Endothelial cell of umbilical vein (primary cell): ENCODE data around the gene C5. TPM values are rescaled to one million over a fixed set of nuclear protein-coding genes. Genes with fewer than 3 reads are reported as not detected.

Source experiments
- BruUV-seq: library from RNA; stranded (reverse); fragments of 400-500 nt; replicated peaks from 2 replicates; lab custom pipeline; 2021; lab: Mats Ljungman, UMichigan
- CTCF ChIA-PET: fragments of 300-600, 350-600 bp; sonication (Branson Sonifier 250); formaldehyde crosslinking; loops from one replicate; lab custom pipeline; 2021; ENCODE audit warnings: antibody characterized with exemption, inconsistent platforms; lab: Charles Lee
- POLR2A ChIA-PET: fragments of 300-600, 350-600 bp; sonication (Branson Sonifier 250); formaldehyde crosslinking; loops from one replicate; lab custom pipeline; 2021; ENCODE audit warnings: antibody characterized with exemption, inconsistent platforms; lab: Charles Lee
- DNase-seq: peaks from one replicate; pipeline ENCODE4 v3.0.0-alpha.2; 2011; ENCODE audit warnings: low read depth, low spot score
- FAIRE-seq: peaks from 2 replicates; lab custom pipeline; 2011; peaks lifted over from hg19 to GRCh38; lab: Jason Lieb, UNC
- H2AFZ ChIP-seq: 2 replicates; pipeline ENCODE4 v1.6.0; 2012; ENCODE audit warnings: low read depth, low read length, control low read depth, inconsistent platforms
- H3K27ac ChIP-seq: 2 replicates; pipeline ENCODE4 v1.5.1; 2011; ENCODE audit warnings: low read depth, mild to moderate bottlenecking, control low read depth, low read length, moderate library complexity; ENCODE audit not compliant: insufficient read depth
- H3K27me3 ChIP-seq, 2 experiments: 2 replicates each; pipeline versions ENCODE4 v1.6.0 to v1.6.1; 2011; ENCODE audit warnings: low read length in 2 of 2, mixed read lengths in 1 of 2; ENCODE audit not compliant: control insufficient read depth in 2 of 2, insufficient read depth in 2 of 2
- H3K36me3 ChIP-seq, 2 experiments: 2 replicates in 1 of 2; 3 replicates in 1 of 2; pipeline ENCODE4 v1.5.1; 2011; ENCODE audit warnings: low read length in 2 of 2, mild to moderate bottlenecking in 1 of 2, moderate library complexity in 1 of 2; ENCODE audit not compliant: control insufficient read depth in 2 of 2, insufficient read depth in 2 of 2; ENCODE audit errors: extremely low read depth in 1 of 2
- H3K4me1 ChIP-seq: 3 replicates; pipeline ENCODE4 v1.5.1; 2011; ENCODE audit warnings: mild to moderate bottlenecking, low read length; ENCODE audit not compliant: control insufficient read depth, insufficient read depth; ENCODE audit errors: extremely low read depth
- H3K4me2 ChIP-seq: 2 replicates; pipeline ENCODE4 v1.6.1; 2011; ENCODE audit warnings: low read length, control low read depth, mixed read lengths; ENCODE audit not compliant: insufficient read depth
- H3K4me3 ChIP-seq, 3 experiments: fragments of 200-600 bp in 1 of 3; sonication (generic), shearing (Covaris generic) in 1 of 3; replicated peaks in 1 of 3; 2 replicates each; pipeline ENCODE4 v1.5.1; 2011 to 2016; ENCODE audit warnings: control low read depth in 3 of 3, low read length in 3 of 3, mild to moderate bottlenecking in 2 of 3, inconsistent platforms in 1 of 3, low read depth in 1 of 3, moderate library complexity in 1 of 3; ENCODE audit not compliant: insufficient read depth in 1 of 3
- H3K79me2 ChIP-seq: 2 replicates; pipeline ENCODE4 v1.6.0; 2012; ENCODE audit warnings: low read length, inconsistent platforms; ENCODE audit not compliant: control insufficient read depth, insufficient read depth
- H3K9ac ChIP-seq: replicated peaks from 2 replicates; pipeline ENCODE3; 2011; ENCODE audit warnings: low read length, control low read depth; ENCODE audit not compliant: insufficient read depth; ENCODE audit errors: extremely low read depth
- H3K9me1 ChIP-seq: replicated peaks from 3 replicates; pipeline ENCODE4 v1.6.0; 2011; ENCODE audit warnings: mild to moderate bottlenecking, low read length; ENCODE audit not compliant: control insufficient read depth, insufficient read depth; ENCODE audit errors: extremely low read depth
- H3K9me3 ChIP-seq: replicated peaks from 2 replicates; pipeline ENCODE4 v1.5.1; 2012; ENCODE audit warnings: low read length, inconsistent platforms; ENCODE audit not compliant: control insufficient read depth, insufficient read depth
- H4K20me1 ChIP-seq: replicated peaks from 2 replicates; pipeline ENCODE3; 2011; ENCODE audit warnings: mild to moderate bottlenecking, low read length; ENCODE audit not compliant: control insufficient read depth, insufficient read depth; ENCODE audit errors: extremely low read depth
- CTCF ChIP-seq, 2 donors: IDR thresholded peaks; 1 replicate in 1 of 2; 2 replicates in 1 of 2; pipeline ENCODE4 v1.5.1; 2011; ENCODE audit warnings: low read length in 2 of 2, mild to moderate bottlenecking in 2 of 2, moderate library complexity in 2 of 2, control low read depth in 1 of 2, inconsistent platforms in 1 of 2, low read depth in 1 of 2; ENCODE audit not compliant: insufficient read depth in 1 of 2; ENCODE audit errors: extremely low read depth in 1 of 2
- EZH2 ChIP-seq: IDR thresholded peaks from 2 replicates; pipeline ENCODE4 v1.6.1; 2012; ENCODE audit warnings: borderline replicate concordance, low read depth, mild to moderate bottlenecking, moderate library complexity, low read length, inconsistent platforms; ENCODE audit not compliant: severe bottlenecking
- FOS ChIP-seq: IDR thresholded peaks from 2 replicates; pipeline ENCODE4 v1.6.1; 2011; ENCODE audit warnings: mild to moderate bottlenecking, low read length, moderate library complexity, borderline replicate concordance; ENCODE audit not compliant: insufficient read depth
- JUN ChIP-seq: IDR thresholded peaks from 2 replicates; pipeline ENCODE4 v1.6.1; 2011; ENCODE audit warnings: borderline replicate concordance, low read depth; ENCODE audit not compliant: insufficient read length, insufficient read depth
- MAX ChIP-seq: IDR thresholded peaks from 2 replicates; pipeline ENCODE4 v1.6.1; 2011; ENCODE audit not compliant: insufficient read depth, insufficient read length
- MYC ChIP-seq: IDR thresholded peaks from one replicate; pipeline ENCODE4 v1.6.1; 2011; ENCODE audit warnings: mild to moderate bottlenecking, low read depth, low read length
- POLR2A ChIP-seq: IDR thresholded peaks from 2 replicates; pipeline ENCODE4 v1.6.1; 2012; ENCODE audit warnings: low read depth, mild to moderate bottlenecking, control low read depth, low read length
- POLR2AphosphoS5 ChIP-seq: IDR thresholded peaks from 2 replicates; pipeline ENCODE4 v1.6.1; 2012; ENCODE audit warnings: low read depth, mild to moderate bottlenecking, control low read depth, low read length, moderate library complexity; ENCODE audit not compliant: insufficient read depth
- dilution Hi-C: fragments of 300-500 bp; cut with MboI; formaldehyde crosslinking; loops from one replicate; pipeline ENCODE4 v1.15.0; 2019; ENCODE audit warnings: low sequenced_read_pairs; ENCODE audit not compliant: extremely low pct_ligation_motif_present
- intact Hi-C: fragments of 100-400 bp; cut with micrococcal nuclease; formaldehyde crosslinking; loops from one replicate; pipeline ENCODE4 v1.10.0; 2022
- polyA plus RNA-seq, 4 experiments: library from polyadenylated mRNA; depleted of rRNA in 3 of 4; stranded (reverse) in 3 of 4; unstranded in 1 of 4; fragments of >200 nt; gene quantifications; 2 replicates each; pipeline versions ENCODE4 v1.2.1 to v1.2.3, GENCODE V29; 2011 to 2012; ENCODE audit warnings: missing spikeins in 1 of 4
- total RNA-seq: library from RNA; stranded (reverse); gene quantifications from 2 replicates; pipeline ENCODE4 v1.2.3, GENCODE V29; 2021

Gene C5
- total and polyA plus RNA-seq, 2 donors (not counting 3 experiments of a cell fraction or from before 2014, with no cell fraction given): 0.79 to 1.6 TPM

- ChIA-PET POLR2A (no interaction called here), CTCF (no interaction called here)
- H4K20me1 ChIP-seq: no peaks in the 10 kb centered on the region
- H3K4me2 ChIP-seq: no peak overlapping the region
- H3K36me3 ChIP-seq: no peaks in the 10 kb centered on the region
- no peak overlapping the region for H3K9ac ChIP-seq
- no peak for TF ChIP-seq CTCF (IDR thresholded peaks at IDR 0.05; ENCODE audit: extremely low read depth in 1 of 2, insufficient read depth in 1 of 2, low read depth in 1 of 2, low read length in 2 of 2)
- TF ChIP-seq FOS: no peak
- dilution Hi-C loops (no loop called here), intact Hi-C loops (no loop called here)
- H3K27me3 ChIP-seq: no peaks in the 10 kb centered on the region
- DNase-seq (no peak), FAIRE-seq (no peak)
- H3K27ac ChIP-seq: no peak overlapping the region
- no peaks in the 10 kb centered on the region for H3K9me3 ChIP-seq
- peaks cover 55% of the 10 kb centered on the region for H3K4me1 ChIP-seq
- no peak overlapping the region for H3K4me3 ChIP-seq
- H3K9me1 ChIP-seq: no peaks in the 10 kb centered on the region
- no TSS peak for BruUV-seq
- H3K79me2 ChIP-seq: no peaks in the 10 kb centered on the region
- H2AFZ ChIP-seq: no peak overlapping the region
Measured at GRCh38 chr9:120948824-120949223, 101.3 kb downstream of the C5 start.

GRCh38 chr9:120947222-120947621 is 102.9 kb downstream of the C5 start:
- H3K27ac ChIP-seq: no peak overlapping the region
- no peaks in the 10 kb centered on the region for H3K36me3 ChIP-seq
- no peak overlapping the region for H3K9ac ChIP-seq
- no peak overlapping the region for H3K4me3 ChIP-seq
- no peak overlapping the region for H2AFZ ChIP-seq
- TF ChIP-seq EZH2 (no peak), MAX (no peak), CTCF (IDR thresholded peaks at IDR 0.05; ENCODE audit: extremely low read depth in 1 of 2, insufficient read depth in 1 of 2, low read depth in 1 of 2, low read length in 2 of 2) (no peak), POLR2AphosphoS5 (no peak), POLR2A (no peak), JUN (no peak), FOS (no peak), MYC (no peak)
- BruUV-seq: no TSS peak
- FAIRE-seq (no peak), DNase-seq (no peak)
- ChIA-PET POLR2A (no interaction called here), CTCF (interaction anchor here (1.3 kb wide), 1 partner anchor 10 kb away, joined by 4 read pairs; no protein-coding TSS in a partner anchor)
- dilution Hi-C loops (no loop called here), intact Hi-C loops (no loop called here)
- no peaks in the 10 kb centered on the region for H3K27me3 ChIP-seq
- no peaks in the 10 kb centered on the region for H3K9me1 ChIP-seq
- no peaks in the 10 kb centered on the region for H4K20me1 ChIP-seq
- H3K9me3 ChIP-seq: no peaks in the 10 kb centered on the region
- H3K4me2 ChIP-seq: no peak overlapping the region
- peaks cover 59% of the 10 kb centered on the region for H3K4me1 ChIP-seq
- H3K79me2 ChIP-seq: no peaks in the 10 kb centered on the region
